ENCODE measurements around the gene PAFAH2. TPM values are rescaled to one million over a fixed set of nuclear protein-coding genes. Genes with fewer than 3 reads are reported as not detected.

PAFAH2 gene
- total RNA-seq, 1 experiment from 2014 or later = 8.5 TPM

DNA sequence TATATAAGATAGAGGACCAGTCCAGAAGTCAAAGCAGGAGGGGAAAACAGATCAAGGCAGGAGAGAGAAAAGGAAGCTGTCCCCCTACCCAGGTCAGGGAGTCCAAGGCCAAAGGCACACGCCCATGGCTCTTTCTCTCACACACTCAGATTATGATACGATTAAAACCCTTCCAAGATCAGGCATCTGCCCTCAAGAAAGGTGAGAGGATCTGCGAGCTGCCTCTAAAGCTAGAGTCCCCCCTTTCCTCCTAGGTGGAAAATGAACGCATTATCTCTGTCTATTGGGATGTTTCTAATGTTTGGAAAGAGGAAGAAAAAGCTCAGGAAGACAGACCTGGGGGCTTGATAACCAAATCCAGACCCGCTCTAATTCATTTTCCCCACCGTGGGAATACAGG, 7.6 kb downstream of the PAFAH2 start:
- in situ Hi-C loops (cut with HindIII; ENCODE audit: low pct_unique_long_range_greater_than_20kb, low sequenced_read_pairs) = no loop called here
- CTCF ChIA-PET = interaction anchor here (0.6 kb wide), 1 partner anchor 39 kb away, joined by 4 read pairs; no protein-coding TSS in a partner anchor
- TF ChIP-seq, protein P1, sequence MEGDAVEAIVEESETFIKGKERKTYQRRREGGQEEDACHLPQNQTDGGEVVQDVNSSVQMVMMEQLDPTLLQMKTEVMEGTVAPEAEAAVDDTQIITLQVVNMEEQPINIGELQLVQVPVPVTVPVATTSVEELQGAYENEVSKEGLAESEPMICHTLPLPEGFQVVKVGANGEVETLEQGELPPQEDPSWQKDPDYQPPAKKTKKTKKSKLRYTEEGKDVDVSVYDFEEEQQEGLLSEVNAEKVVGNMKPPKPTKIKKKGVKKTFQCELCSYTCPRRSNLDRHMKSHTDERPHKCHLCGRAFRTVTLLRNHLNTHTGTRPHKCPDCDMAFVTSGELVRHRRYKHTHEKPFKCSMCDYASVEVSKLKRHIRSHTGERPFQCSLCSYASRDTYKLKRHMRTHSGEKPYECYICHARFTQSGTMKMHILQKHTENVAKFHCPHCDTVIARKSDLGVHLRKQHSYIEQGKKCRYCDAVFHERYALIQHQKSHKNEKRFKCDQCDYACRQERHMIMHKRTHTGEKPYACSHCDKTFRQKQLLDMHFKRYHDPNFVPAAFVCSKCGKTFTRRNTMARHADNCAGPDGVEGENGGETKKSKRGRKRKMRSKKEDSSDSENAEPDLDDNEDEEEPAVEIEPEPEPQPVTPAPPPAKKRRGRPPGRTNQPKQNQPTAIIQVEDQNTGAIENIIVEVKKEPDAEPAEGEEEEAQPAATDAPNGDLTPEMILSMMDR (IDR thresholded peaks at IDR 0.05) = no peak
- TF ChIP-seq SIN3A (IDR thresholded peaks at IDR 0.05; ENCODE audit: borderline replicate concordance, insufficient read depth, low read depth, low read length) = no peak
- no peak for TF ChIP-seq TCF7L2 (IDR thresholded peaks at IDR 0.05; ENCODE audit: low read depth, low read length)
- TF ChIP-seq, protein P2, sequence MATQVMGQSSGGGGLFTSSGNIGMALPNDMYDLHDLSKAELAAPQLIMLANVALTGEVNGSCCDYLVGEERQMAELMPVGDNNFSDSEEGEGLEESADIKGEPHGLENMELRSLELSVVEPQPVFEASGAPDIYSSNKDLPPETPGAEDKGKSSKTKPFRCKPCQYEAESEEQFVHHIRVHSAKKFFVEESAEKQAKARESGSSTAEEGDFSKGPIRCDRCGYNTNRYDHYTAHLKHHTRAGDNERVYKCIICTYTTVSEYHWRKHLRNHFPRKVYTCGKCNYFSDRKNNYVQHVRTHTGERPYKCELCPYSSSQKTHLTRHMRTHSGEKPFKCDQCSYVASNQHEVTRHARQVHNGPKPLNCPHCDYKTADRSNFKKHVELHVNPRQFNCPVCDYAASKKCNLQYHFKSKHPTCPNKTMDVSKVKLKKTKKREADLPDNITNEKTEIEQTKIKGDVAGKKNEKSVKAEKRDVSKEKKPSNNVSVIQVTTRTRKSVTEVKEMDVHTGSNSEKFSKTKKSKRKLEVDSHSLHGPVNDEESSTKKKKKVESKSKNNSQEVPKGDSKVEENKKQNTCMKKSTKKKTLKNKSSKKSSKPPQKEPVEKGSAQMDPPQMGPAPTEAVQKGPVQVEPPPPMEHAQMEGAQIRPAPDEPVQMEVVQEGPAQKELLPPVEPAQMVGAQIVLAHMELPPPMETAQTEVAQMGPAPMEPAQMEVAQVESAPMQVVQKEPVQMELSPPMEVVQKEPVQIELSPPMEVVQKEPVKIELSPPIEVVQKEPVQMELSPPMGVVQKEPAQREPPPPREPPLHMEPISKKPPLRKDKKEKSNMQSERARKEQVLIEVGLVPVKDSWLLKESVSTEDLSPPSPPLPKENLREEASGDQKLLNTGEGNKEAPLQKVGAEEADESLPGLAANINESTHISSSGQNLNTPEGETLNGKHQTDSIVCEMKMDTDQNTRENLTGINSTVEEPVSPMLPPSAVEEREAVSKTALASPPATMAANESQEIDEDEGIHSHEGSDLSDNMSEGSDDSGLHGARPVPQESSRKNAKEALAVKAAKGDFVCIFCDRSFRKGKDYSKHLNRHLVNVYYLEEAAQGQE (IDR thresholded peaks at IDR 0.05; ENCODE audit: insufficient read depth in 1 of 2, low read depth in 2 of 2, low read length in 1 of 2) = no peak
- TF ChIP-seq POLR2AphosphoS5 (IDR thresholded peaks at IDR 0.05; ENCODE audit: low read depth, low read length) = no peak
- Histone ChIP-seq H3K9me3 (ENCODE audit: control insufficient read depth, insufficient read depth, low read depth, low read length) (no peaks in the 10 kb centered on the region), H3K27ac (ENCODE audit: low read length) (no peak overlapping the region), H3K36me3 (ENCODE audit: control insufficient read depth, insufficient read depth, low read length) (no peaks in the 10 kb centered on the region), H3K4me3 (ENCODE audit: low read depth in 2 of 2, low read length in 2 of 2) (no peak overlapping the region), H3K4me1 (ENCODE audit: control insufficient read depth, insufficient read depth, low read length) (peaks cover 3% of the 10 kb centered on the region; the same call in 1 of the 2 replicates), H3K27me3 (ENCODE audit: control insufficient read depth, insufficient read depth, low read length) (no peaks in the 10 kb centered on the region)
- ATAC-seq = no peak
- BruUV-seq (replicated peaks) = no TSS peak
- POLR2A ChIA-PET = no interaction called here
- intact Hi-C loops (cut with micrococcal nuclease; ENCODE audit: unreplicated experiment) = loop anchor here (10.0 kb wide), 1 partner anchor 155 kb away; no protein-coding TSS in a partner anchor
- no peak for DNase-seq (ENCODE audit: low read depth, low spot score)

DNA sequence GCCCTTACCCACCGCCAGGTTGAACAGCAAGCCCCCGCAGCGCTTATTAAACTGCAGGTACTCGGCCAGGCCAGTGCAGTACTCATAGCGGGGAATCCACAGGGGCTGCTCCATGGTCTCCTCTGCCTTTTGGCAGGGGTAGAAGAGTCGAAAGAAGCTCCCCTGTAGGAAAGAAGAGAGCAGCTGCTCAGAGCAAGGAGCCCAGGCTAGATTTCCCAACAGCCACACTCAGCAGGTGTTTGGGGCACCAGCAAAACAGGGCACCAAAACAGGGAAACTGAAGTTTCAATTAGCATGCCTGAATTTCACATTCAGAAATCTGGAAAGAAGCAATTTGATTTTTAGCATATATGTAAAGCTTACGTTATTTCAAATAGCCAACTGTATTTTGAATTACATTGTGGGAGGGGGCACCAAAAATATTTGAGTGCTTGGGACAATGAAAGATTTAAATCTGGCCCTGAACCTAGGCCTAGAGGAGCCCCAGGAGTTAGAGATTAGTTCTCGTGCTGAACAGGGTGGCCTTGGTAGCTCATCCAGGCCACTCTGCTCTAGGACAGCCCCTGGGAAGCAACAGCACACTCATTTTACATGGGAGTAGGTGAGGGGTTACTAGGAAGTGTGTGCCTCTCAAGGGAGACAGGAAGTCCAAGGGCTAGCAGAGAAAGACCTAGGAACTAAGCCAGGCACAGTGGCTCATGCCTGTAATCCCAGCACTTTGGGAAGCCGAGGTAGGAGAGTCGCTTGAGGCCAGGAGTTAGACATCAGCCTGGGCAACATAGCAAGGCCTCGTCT, 8.2 kb downstream of the PAFAH2 start:
- H3K27ac ChIP-seq (ENCODE audit: low read length) = no peak overlapping the region
- no TSS peak for BruUV-seq (replicated peaks)
- POLR2A ChIA-PET = no interaction called here
- H3K9me3 ChIP-seq (ENCODE audit: control insufficient read depth, insufficient read depth, low read depth, low read length) = no peaks in the 10 kb centered on the region
- in situ Hi-C loops (cut with HindIII; ENCODE audit: low pct_unique_long_range_greater_than_20kb, low sequenced_read_pairs) (no loop called here), intact Hi-C loops (cut with micrococcal nuclease; ENCODE audit: unreplicated experiment) (loop anchor here (10.0 kb wide), 1 partner anchor 155 kb away; no protein-coding TSS in a partner anchor)
- peaks cover 3% of the 10 kb centered on the region; the same call in 1 of the 2 replicates for H3K4me1 ChIP-seq (ENCODE audit: control insufficient read depth, insufficient read depth, low read length)
- no peak for DNase-seq (ENCODE audit: low read depth, low spot score)
- H3K4me3 ChIP-seq (ENCODE audit: low read depth in 2 of 2, low read length in 2 of 2) = no peak overlapping the region
- no peaks in the 10 kb centered on the region for H3K36me3 ChIP-seq (ENCODE audit: control insufficient read depth, insufficient read depth, low read length)
- no peaks in the 10 kb centered on the region for H3K27me3 ChIP-seq (ENCODE audit: control insufficient read depth, insufficient read depth, low read length)
- no peak for ATAC-seq
- CTCF ChIA-PET = no interaction called here
- TF ChIP-seq SIN3A (IDR thresholded peaks at IDR 0.05; ENCODE audit: borderline replicate concordance, insufficient read depth, low read depth, low read length) = no peak
- TF ChIP-seq, protein P1 (IDR thresholded peaks at IDR 0.05) = no peak
- TF ChIP-seq, protein P2 (IDR thresholded peaks at IDR 0.05; ENCODE audit: insufficient read depth in 1 of 2, low read depth in 2 of 2, low read length in 1 of 2) = no peak
- TF ChIP-seq TCF7L2 (IDR thresholded peaks at IDR 0.05; ENCODE audit: low read depth, low read length) = no peak
- TF ChIP-seq POLR2AphosphoS5 (IDR thresholded peaks at IDR 0.05; ENCODE audit: low read depth, low read length) = no peak

All from Panc1 (cell line).